GM10248 (cell line): ENCODE data around the gene IL25.

ENCODE experiments used
- CTCF ChIA-PET: fragments of 300-600 bp; sonication (Branson Sonifier 250); formaldehyde crosslinking; extraction: SDS; loops from one replicate; lab custom pipeline; 2021; ENCODE audit warnings: antibody characterized with exemption; lab: Yijun Ruan, JAX
- POLR2A ChIA-PET: fragments of 350-650 bp; sonication (Branson Sonifier 250); formaldehyde crosslinking; extraction: SDS; loops from one replicate; lab custom pipeline; 2020; ENCODE audit warnings: antibody characterized with exemption; lab: Yijun Ruan, JAX
- DNase-seq: peaks from one replicate; pipeline ENCODE4 v3.0.0; 2012; ENCODE audit errors: extremely low spot score
- CTCF ChIP-seq: IDR thresholded peaks from 2 replicates; pipeline ENCODE4 v1.5.1; 2012; ENCODE audit warnings: mild to moderate bottlenecking, low read depth; ENCODE audit errors: extremely low read depth, missing control alignments, control extremely low read depth

Gene IL25

GRCh38 chr14:23327947-23328744, 44.5 kb upstream of the IL25 start:
- ChIA-PET CTCF (interaction anchor here (1.0 to 4.8 kb wide), 12 partner anchors 7 to 277 kb away, joined by 3 to 54 read pairs (median 4); partner anchors contain the start of genes CMTM5, PABPN1 and PPP1R3E), POLR2A (no interaction called here)
- peak; percentile 84 for DNase-seq
- peak; percentile 76 for TF ChIP-seq CTCF

GRCh38 chr14:23335623-23336022, 37.0 kb upstream of the IL25 start:
- ChIA-PET POLR2A (interaction anchor here (1.3 kb wide), 1 partner anchor 9 kb away, joined by 3 read pairs; no protein-coding TSS in a partner anchor), CTCF (interaction anchor here (1.1 to 3.2 kb wide), 6 partner anchors 9 to 267 kb away, joined by 3 to 10 read pairs (median 6); no protein-coding TSS in a partner anchor)
- DNase-seq, result no peak
- TF ChIP-seq CTCF, result no peak

DNA sequence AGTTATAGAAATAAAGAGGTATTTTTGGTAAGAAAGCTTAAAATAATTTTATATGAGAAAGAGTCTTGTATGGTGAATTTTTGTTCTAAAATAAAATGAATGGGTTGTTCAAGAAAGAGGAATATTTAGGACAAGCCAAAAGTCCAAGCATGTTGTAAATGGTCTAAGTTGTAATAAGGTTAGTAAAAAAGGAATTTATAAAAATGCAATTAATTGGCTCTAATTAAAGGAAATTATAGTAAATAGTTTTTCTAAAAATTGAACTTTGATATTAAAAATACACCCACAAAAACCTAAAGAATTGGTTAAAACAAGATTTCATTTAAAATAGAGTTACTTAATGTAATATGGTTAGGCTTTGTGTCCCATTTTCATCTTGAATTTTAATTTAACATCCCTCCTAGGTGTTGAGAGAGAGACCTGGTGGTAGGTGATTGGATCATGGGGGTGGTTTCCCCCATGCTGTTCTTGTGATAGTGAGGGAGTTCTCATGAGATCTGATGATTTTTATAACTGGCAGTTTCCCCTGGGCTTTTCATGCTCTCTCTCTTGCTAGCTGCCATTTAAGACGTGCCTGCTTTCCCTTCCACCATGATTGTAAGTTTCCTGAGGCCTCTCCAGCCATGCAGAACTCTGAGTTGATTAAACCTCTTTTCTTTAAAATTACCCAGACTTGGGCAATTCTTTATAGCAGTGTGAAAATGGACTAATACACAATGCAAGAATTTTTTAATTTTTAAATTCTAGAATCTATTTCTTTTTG, 32.9 kb upstream of the IL25 start:
- TF ChIP-seq CTCF, result no peak
- no peak for DNase-seq
- POLR2A ChIA-PET, result no interaction called here
- CTCF ChIA-PET, result interaction anchor here (1.0 to 1.7 kb wide), 4 partner anchors 8 to 107 kb away, joined by 3 to 7 read pairs (median 3); no protein-coding TSS in a partner anchor

DNA sequence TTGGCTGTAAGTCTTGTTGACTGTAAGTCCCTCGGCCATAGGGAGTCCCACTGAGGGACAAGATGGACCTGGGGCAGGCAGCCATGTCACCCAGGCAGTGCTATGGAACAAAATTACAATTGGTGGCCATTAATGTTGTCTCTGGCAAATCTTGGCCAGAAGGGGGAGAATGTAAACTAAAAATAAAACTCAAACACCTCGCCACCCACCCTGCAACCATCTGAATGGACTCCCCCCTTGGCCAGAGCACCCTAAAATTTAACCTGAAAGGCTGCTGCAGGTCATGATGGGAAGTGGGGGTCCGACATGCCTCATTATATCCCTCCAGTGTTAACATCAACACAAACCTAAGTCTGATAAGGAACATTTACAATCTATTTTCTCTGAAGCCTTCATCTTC, 28.1 kb upstream of the IL25 start:
- CTCF ChIA-PET, result interaction anchor here (0.9 to 1.8 kb wide), 3 partner anchors 8 to 36 kb away, joined by 3 to 9 read pairs (median 3); no protein-coding TSS in a partner anchor
- no peak for TF ChIP-seq CTCF
- DNase-seq, result no peak
- POLR2A ChIA-PET, result no interaction called here

GRCh38 chr14:23345987-23346692, 26.5 kb upstream of the IL25 start:
- no peak for DNase-seq
- CTCF ChIA-PET, result interaction anchor here (1.6 to 2.0 kb wide), 5 partner anchors 14 to 226 kb away, joined by 3 to 9 read pairs (median 4); no protein-coding TSS in a partner anchor
- POLR2A ChIA-PET, result no interaction called here
- TF ChIP-seq CTCF, result no peak

DNA sequence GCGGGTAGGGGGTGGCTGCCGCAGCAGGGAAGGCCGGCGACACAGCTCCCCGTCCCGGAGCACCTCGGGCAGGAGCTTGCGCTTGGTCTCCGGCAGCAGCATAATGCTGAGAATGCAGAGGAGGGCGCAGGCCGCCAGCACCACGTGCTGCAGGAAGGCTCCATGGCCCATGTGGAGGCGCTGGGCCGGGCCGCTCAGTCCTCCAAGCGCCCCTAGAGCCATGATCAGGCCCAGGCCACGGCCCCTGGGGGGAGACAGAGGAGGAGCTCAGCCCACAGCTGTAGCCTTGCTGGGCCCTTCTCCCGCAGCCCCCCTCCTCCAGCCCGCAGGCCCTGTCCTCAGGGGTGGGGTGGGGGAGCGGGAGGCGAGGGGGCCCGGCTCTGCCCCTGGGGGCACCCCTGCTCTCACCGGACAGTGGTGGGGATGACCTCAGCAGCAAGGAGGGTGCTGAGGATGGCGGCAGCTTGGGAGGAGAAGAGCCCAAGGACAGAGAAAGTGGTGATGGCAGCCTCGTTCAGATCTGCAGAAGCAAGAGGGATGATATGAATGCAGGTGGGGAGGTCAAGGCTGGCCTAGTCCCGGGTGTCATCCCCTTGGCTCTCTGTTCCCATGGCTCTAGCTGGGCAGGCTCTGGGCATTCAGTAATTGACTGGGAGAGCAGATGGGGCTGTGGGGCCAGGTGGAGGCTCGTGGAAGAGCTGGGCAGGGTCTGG, 25.8 kb upstream of the IL25 start:
- ChIA-PET CTCF (interaction anchor here (1.8 to 2.0 kb wide), 2 partner anchors 37 to 226 kb away, joined by 4 to 6 read pairs; no protein-coding TSS in a partner anchor), POLR2A (no interaction called here)
- TF ChIP-seq CTCF, result no peak
- no peak for DNase-seq
